IPS DF 19.7 (cell line): ENCODE measurements around the gene MCTP2.
"Not testable (repeated sequence)": the region's sequence is repeated elsewhere in the genome, so short reads cannot be mapped to it uniquely, and the experiment has no call there.

Experiments used
- DNase-seq: peaks from one replicate; pipeline ENCODE4 v3.0.0-alpha.2; 2013; ENCODE audit warnings: low read depth, low spot score

The MCTP2 gene

GRCh38 chr15:94446441-94446840 is 215.1 kb downstream of the MCTP2 start:
- no peak for DNase-seq

DNA sequence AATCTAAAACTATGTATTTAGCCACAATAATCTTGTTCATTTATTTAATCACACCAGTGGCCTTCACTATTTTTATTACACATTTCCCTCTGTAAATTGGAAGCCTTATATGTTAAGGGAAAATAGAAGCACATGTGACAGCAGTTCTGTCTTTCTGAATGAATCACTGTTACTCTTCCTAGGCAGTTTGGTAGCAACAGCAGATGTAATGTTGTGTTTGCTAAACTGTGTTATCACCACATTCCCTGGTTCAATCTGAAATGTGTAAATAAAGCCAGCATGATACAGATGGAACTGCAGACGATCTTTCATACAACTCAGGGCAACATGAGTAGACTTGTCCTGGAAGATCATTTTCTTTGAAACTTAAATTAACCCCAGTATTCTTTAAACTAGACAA is 220.1 kb downstream of the MCTP2 start:
- no peak for DNase-seq

DNA sequence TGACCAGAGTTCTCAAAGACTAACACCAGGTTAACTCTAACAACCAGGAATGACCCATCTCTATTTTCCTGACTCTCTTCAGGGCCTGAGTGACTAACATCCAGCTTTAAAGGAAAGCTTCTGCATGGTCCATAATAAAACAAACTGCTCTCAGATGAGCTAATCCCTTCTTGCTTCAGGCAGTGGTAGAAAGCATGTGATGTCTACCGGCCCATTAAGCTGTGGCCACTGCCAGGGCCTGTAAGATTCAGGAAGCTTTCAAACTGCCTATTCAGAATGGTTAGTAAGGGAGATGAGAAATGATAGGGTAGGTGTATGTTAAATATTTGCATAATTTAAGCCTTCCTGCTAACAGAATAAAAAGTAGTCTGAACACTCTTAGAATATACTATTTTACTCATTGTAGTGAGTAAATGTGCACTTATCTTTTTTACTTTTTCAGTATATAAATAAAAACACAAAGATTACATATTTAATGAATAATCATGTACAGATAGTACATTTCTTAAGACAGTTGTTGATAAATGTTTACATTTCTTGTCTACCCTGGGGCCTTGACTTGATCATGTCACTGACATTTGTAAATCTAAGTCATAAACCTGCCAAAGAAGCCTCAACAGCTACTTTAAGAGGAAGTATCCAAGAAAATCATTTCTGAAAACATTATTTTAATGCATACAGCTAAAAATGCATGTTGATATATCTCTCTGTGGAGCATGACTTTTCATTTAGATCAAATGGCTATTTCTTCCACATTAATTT is 222.0 kb downstream of the MCTP2 start:
- DNase-seq, result no peak

DNA sequence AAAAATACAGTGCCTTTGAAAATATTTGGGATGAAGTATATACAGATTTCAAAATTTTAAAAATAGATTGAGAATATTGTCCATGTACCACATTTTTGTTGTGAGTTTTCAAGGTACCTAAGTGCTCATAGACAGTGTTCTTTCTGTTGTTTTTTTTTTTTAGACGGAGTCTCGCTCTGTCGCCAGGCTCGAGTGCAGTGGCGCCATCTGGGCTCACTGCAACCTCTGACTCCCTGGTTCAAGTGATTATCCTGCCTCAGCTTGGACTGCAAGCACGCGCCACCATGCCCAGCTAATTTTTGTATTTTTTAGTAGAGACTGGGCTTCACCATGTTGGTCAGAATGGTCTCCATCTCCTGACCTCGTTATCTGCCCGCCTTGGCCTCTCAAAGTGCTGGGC is 223.9 kb downstream of the MCTP2 start:
- DNase-seq, result no peak

DNA sequence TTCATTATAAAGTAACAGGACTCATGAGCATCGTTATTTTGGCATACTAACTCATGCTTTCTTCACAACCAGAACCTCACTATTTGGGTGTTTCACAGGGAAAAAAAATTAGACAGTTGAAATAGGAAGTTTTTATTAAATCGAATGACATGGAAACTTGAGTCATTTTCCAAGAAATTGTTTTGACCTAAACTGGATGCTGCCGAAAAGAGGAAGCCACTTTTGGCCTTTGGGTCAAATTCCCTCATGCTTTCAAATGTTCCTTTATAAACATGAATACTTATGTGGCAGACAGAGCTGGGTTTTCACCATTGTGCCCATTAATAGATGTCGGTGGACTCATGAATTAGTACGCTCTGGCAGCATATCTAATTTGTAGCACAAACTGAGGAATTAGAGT is 224.9 kb downstream of the MCTP2 start:
- DNase-seq, result no peak

- no peak for DNase-seq
Measured at GRCh38 chr15:94457661-94458060, 226.3 kb downstream of the MCTP2 start.

GRCh38 chr15:94460624-94461023 is 229.3 kb downstream of the MCTP2 start:
- DNase-seq, result peak; percentile 3

- no peak for DNase-seq
Measured at GRCh38 chr15:94467034-94467433, 235.7 kb downstream of the MCTP2 start.

GRCh38 chr15:94470492-94470891 is 239.1 kb downstream of the MCTP2 start:
- no peak for DNase-seq

- no peak for DNase-seq
Measured at GRCh38 chr15:94476686-94477085, 245.3 kb downstream of the MCTP2 start.

GRCh38 chr15:94477913-94478553 is 246.7 kb downstream of the MCTP2 start:
- no peak for DNase-seq

DNA sequence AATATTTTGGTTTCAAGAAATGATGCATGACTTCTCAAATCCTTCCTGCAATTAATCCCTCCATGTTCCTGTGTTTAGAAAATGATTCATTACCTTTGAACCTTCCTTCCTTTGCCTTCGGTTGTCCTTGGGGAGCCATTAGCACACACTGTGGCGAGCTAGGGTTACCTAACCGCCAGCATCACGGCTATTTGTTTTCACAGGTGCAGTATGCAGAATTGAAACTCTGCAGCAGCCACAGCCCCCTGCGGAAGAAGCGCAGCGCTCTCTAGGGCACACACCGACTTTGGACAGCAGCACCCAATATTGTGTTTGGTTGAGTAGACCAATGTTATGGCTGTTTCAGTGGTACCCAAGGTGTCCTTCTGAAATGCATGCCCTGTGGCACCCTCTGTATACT is 247.4 kb downstream of the MCTP2 start:
- DNase-seq, result no peak

- no peak for DNase-seq
Measured at GRCh38 chr15:94480289-94480834, 249.0 kb downstream of the MCTP2 start.

DNA sequence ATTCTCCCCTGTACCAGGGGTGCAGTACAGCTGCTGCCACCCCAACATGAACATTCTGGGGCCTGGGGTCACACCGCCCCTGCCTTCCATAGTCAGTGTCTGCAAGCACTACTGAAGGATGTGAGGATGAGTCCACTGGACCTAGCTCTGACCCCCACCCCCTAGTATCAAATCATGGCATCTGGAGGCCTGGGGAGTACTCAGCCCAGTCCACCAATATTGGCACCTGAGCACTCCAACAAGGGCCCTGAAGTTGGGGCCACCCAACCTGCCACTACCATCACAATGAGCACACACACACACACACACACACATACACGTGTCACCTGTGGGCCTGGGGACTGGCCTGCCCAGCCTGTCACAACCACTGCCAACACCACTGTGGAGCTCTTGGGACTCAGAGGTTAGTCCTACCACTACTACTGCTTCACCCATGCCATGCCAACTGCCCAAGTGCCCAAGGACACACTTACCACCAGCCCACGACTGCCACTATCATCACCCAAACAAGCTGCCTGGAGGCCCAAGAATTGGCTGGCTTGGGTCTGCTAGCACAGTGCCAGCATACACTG is 253.9 kb downstream of the MCTP2 start:
- no peak for DNase-seq

DNA sequence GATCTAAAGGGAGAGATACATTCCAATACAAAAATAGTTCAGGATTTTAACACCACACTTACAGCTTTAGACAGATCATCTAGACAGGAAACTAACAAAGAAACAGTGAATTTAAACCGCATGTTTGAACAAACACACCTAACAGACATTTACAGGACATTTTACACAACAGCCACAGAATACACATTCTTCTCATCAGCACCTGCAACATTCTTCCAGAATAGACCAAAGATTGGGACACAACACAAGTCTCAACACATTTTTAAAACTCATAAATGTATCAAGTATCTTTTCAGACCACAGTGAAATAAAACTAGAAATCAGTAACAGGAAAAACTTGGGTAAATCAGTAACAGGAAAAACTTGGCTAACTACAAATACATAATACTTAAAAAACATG is 256.3 kb downstream of the MCTP2 start:
- no peak for DNase-seq

- no peak for DNase-seq
Measured at GRCh38 chr15:94493176-94493575, 261.8 kb downstream of the MCTP2 start.

DNA sequence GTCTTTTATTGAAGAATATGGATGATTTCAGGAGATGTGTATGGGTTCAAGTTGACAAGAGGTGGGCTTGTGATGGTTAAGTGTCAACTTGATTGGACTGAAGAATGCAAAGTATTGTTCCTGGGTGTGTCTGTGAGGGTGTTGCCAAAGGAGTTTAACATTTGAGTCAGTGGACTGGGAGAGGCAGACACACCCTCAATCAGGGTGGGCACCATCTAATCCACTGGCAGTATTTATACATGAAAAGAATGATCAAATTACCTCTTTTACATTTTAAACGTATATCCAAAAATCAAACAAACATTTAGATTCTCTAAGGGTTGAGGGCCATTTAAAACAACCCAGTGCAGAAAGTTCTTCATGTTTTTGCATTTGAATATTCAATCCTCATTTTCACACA is 262.2 kb downstream of the MCTP2 start:
- DNase-seq, result not testable (repeated sequence)

DNA sequence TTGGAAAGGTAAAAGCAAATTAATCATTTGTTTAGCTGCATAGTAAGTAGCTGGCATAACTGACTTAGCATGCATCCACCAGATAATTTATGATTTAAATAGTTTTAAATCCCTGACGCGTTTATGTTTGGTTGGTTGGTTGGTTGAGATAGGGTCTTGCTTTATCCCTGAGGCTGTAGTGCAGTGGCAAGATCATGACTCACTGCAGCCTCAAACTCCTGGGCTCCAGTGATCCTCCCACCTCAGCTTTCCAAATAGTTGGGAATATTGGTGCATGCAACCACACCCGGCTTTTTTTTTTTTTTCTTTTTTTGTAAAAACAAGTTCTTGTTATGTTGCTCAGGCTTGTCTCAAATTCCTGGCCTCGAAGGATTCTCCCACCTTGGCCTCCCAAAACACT is 263.4 kb downstream of the MCTP2 start:
- no peak for DNase-seq

GRCh38 chr15:94503293-94503692 is 271.9 kb downstream of the MCTP2 start:
- no peak for DNase-seq

DNA sequence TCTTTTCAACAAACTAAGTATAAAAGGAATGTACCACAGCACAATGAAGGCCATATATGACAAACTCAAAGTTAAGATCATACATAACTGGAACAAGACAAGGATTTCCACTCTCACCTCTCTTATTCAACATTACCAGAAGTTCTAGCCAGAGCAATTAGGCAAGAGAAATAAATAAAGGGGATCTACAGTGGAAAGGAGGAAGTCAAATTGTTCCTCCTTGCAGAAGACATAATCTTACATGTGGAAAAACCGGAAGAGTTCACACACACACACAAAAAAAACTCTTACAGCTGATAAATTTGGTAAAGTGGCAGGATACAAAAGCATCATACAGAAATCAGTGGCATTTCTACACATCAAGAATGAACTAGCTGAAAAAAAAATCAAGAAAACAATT is 277.9 kb downstream of the MCTP2 start:
- no peak for DNase-seq

DNA sequence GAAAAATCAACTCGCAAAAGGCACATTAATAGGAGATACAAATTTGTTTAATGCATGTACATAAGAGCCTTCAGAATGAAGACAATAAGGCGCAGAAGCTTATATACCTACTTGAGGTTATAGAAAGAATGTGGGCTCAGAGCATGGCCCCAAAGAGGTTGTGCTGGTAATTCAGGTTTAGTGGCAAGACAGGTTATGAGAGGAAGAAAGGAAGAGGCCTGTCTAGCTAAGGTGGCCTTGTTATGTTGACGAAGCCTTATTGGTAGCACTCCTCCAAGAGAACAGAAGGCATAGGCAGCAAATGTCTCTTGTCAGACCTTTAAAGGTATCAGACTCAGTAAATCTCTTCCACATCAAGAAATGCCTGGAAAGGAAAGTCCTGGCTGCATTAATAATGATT is 290.8 kb downstream of the MCTP2 start:
- no peak for DNase-seq

- no peak for DNase-seq
Measured at GRCh38 chr15:94523873-94524272, 292.5 kb downstream of the MCTP2 start.

DNA sequence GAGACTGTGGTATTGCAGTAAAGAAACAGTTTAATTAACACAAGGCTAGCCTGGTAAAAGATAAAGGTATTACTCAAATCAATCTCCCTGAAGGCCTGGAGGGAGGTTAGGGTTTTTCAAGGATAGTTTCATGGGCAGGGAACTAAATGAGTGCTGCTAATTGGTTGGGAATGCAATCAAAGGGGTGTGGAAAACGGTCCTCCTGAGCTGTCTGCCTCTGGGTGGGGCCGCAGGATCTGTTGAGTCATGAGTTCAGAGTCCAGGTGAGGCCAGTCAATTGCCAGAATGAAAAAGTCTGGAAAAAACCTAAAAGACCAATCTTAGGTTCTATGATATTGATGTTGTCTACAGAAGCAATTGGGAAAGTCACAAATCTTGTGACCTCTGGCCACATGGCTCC is 293.2 kb downstream of the MCTP2 start:
- no peak for DNase-seq
